Muscle layer of colon (tissue), 2 donors: ENCODE results near the gene FOXO4.

Experiments used
- H3K27ac ChIP-seq: one replicate; pipeline ENCODE4 v1.7.0; 2013; ENCODE audit warnings: low read depth, mild to moderate bottlenecking, low read length, moderate library complexity
- H3K27me3 ChIP-seq, 2 donors: one replicate each; pipeline ENCODE4 v1.7.0; 2013; ENCODE audit warnings: low read length in 2 of 2, mild to moderate bottlenecking in 2 of 2; ENCODE audit not compliant: insufficient read depth in 2 of 2, control insufficient read depth in 1 of 2
- H3K36me3 ChIP-seq: one replicate; pipeline ENCODE4 v1.7.0; 2013; ENCODE audit warnings: mild to moderate bottlenecking, low read length; ENCODE audit not compliant: insufficient read depth
- H3K4me1 ChIP-seq: one replicate; pipeline ENCODE4 v1.7.0; 2013; ENCODE audit warnings: mild to moderate bottlenecking, low read length; ENCODE audit not compliant: insufficient read depth
- H3K4me3 ChIP-seq, 2 donors: one replicate each; pipeline ENCODE4 v1.7.0; 2013; ENCODE audit warnings: low read length in 2 of 2, low read depth in 1 of 2, mild to moderate bottlenecking in 1 of 2, moderate library complexity in 1 of 2
- H3K9ac ChIP-seq: one replicate; pipeline ENCODE4 v1.7.0; 2013; ENCODE audit warnings: low read length
- H3K9me3 ChIP-seq: one replicate; pipeline ENCODE4 v1.7.0; 2013; ENCODE audit warnings: mild to moderate bottlenecking, low read length
- donor health status: abdominal sarcoma.
- donor health status: Adenocarcinoma of cecum.

Gene FOXO4

GRCh38 chrX:71117358-71117757 is 21.7 kb downstream of the FOXO4 start:
- Histone ChIP-seq H3K27ac (no peak overlapping the region), H3K4me1 (peaks cover 3% of the 10 kb centered on the region), H3K27me3 (no peaks in the 10 kb centered on the region), H3K9ac (no peak overlapping the region), H3K4me3 (no peak overlapping the region), H3K9me3 (no peaks in the 10 kb centered on the region), H3K36me3 (peaks cover 17% of the 10 kb centered on the region)

GRCh38 chrX:71118032-71118984 is 22.7 kb downstream of the FOXO4 start, which contains the start of gene MED12:
MED12 (plus strand) TSS chrX:71118596; CDS start chrX:71118755, 159 bp downstream.
- Histone ChIP-seq H3K27me3 (no peaks in the 10 kb centered on the region), H3K36me3 (peaks cover 18% of the 10 kb centered on the region), H3K4me1 (peaks cover 3% of the 10 kb centered on the region), H3K9me3 (no peaks in the 10 kb centered on the region), H3K9ac (peak within 1 kb of the TSS; percentile 49), H3K4me3 (peak within 1 kb of the TSS; percentile 17 to 72), H3K27ac (peak within 1 kb of the TSS; percentile 63)

DNA sequence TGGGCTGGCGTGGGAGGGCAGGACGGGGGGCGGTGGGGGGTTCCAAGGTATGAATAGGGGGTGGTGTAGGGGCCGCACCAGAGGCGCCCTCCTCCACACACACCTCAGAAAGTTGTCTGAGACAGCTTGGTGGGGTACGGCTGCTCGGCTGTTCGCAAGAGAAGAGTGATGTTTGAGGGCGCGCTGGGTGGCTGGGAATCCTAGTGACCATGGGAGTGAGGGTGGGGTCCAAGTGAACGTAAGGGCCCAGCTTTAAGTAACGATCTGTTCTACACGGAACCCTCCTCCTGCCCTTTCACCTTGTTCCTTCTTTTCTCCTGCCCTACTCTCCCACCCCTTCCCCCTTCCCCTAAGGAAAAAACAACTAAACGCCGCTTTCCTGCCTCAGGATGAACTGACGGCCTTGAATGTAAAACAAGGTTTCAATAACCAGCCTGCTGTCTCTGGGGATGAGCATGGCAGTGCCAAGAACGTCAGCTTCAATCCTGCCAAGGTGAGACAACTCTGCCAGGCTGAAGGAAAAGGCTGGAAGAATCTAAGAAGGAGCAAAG is 23.4 kb downstream of the FOXO4 start:
- Histone ChIP-seq H3K9me3 (no peaks in the 10 kb centered on the region), H3K4me1 (peaks cover 3% of the 10 kb centered on the region)

DNA sequence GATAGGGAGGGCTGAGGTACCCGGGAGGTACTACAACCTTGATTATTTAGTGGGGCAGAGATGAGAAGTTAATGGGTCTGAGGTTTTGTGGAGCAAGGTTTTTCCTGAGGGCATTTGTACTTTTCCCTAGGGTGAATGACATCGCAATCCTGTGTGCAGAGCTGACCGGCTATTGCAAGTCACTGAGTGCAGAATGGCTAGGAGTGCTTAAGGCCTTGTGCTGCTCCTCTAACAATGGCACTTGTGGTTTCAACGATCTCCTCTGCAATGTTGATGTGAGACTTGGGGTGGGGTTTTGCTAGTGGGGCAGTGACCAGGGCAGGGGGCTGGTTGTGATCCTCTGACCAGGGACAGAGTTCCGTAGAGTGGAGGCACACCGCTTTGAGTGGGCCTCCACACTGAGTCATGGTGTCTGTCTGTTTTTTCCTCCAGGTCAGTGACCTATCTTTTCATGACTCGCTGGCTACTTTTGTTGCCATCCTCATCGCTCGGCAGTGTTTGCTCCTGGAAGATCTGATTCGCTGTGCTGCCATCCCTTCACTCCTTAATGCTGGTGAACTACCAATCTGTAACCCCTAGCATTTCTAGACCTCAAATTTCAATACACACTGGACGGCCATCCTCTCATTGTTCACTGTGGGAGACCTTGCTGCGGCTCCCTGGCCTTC is 32.6 kb downstream of the FOXO4 start:
- peaks cover 0 to 5% of the 10 kb centered on the region in 2 donors for H3K27me3 ChIP-seq
- no peaks in the 10 kb centered on the region for H3K9me3 ChIP-seq
- H3K9ac ChIP-seq, result no peak overlapping the region
- no peaks in the 10 kb centered on the region for H3K4me1 ChIP-seq
- no peak overlapping the region for H3K27ac ChIP-seq
- H3K4me3 ChIP-seq, result no peak overlapping the region
- peaks cover 58% of the 10 kb centered on the region for H3K36me3 ChIP-seq

More for the DNA sequence above, 23.4 kb downstream of the FOXO4 start:
- Histone ChIP-seq H3K27me3 (no peaks in the 10 kb centered on the region), H3K9ac (peak overlapping the region; percentile 49), H3K36me3 (peaks cover 23% of the 10 kb centered on the region), H3K27ac (peak overlapping the region; percentile 12), H3K4me3 (peak overlapping the region; percentile 17 to 72)

DNA sequence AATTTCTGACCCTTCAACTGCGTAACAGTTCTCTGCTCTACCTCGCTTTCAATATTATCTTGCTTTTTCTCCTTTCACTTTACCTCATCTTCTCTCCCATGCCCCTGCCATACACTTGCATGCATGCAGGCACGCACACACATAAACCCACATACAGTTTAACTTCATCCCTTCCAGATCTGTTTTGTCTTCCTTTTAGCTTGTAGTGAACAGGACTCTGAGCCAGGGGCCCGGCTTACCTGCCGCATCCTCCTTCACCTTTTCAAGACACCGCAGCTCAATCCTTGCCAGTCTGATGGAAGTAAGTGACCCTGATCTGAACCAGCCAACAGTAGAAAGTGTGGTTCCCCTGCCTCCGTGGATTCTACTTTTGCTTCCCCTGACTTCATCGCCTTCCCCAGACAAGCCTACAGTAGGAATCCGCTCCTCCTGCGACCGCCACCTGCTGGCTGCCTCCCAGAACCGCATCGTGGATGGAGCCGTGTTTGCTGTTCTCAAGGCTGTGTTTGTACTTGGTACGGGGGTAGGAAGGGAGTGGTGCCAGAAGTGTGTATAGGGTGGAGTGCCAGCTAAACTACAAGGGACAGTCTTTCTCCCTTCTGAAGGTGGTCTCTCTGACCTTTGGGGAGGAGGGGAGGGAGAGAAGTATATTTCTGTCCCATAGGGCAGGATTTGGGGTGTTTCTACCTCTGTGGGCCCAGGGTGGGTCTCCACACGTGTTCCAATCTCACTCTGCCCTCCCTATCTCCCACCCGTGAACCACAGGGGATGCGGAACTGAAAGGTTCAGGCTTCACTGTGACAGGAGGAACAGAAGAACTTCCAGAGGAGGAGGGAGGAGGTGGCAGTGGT is 33.5 kb downstream of the FOXO4 start:
- peaks cover 52% of the 10 kb centered on the region for H3K36me3 ChIP-seq

DNA sequence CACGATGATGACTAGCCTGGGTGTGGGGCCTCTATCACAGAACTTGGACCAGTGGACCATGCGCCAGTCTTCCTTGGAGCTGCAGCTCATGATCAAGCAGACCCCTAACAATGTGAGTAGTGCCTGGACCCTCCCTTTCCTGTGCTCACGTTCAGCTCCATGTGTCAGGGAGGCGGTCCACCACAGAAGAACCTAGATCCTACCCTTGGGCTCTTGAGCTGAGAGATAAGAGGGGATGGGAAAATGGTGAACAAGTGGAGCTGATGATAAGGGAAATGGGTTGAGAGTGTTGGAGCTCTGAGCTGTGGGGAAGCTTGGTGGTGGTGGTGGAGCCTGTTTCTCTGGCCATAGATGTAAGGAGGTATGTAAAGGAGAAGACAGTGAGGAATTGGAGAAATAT is 35.9 kb downstream of the FOXO4 start:
- H3K4me1 ChIP-seq, result no peaks in the 10 kb centered on the region
- H3K9ac ChIP-seq, result no peak overlapping the region
- H3K9me3 ChIP-seq, result no peaks in the 10 kb centered on the region
- peaks cover 62% of the 10 kb centered on the region for H3K36me3 ChIP-seq
- peaks cover 0 to 10% of the 10 kb centered on the region in 2 donors for H3K27me3 ChIP-seq
- no peak overlapping the region for H3K4me3 ChIP-seq
- no peak overlapping the region for H3K27ac ChIP-seq

More for the DNA sequence above, 33.5 kb downstream of the FOXO4 start:
- peaks cover 0 to 5% of the 10 kb centered on the region in 2 donors for H3K27me3 ChIP-seq
- H3K4me3 ChIP-seq, result no peak overlapping the region
- H3K9ac ChIP-seq, result no peak overlapping the region
- no peak overlapping the region for H3K27ac ChIP-seq
- H3K9me3 ChIP-seq, result no peaks in the 10 kb centered on the region
- no peaks in the 10 kb centered on the region for H3K4me1 ChIP-seq

DNA sequence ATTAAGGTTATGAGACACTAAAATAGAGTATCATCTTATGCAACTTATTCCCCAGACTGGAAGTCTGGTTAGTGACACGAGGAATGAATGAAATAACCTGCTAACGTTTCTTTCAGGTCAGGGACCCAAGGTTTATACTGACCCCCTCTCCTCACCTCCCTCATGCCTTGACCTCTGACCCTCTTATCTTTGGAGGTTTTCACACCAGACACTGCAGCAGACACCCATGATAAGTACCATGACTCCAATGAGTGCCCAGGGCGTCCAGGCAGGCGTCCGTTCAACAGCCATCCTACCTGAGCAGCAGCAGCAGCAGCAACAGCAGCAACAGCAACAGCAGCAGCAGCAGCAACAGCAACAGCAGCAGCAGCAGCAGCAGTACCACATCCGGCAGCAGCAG is 44.8 kb downstream of the FOXO4 start:
- H3K27me3 ChIP-seq, result peaks cover 0 to 30% of the 10 kb centered on the region in 2 donors
- peaks cover 13% of the 10 kb centered on the region for H3K4me1 ChIP-seq
- H3K36me3 ChIP-seq, result peaks cover 21% of the 10 kb centered on the region
- no peak overlapping the region for H3K27ac ChIP-seq
- no peaks in the 10 kb centered on the region for H3K9me3 ChIP-seq
- no peak overlapping the region for H3K9ac ChIP-seq
- no peak overlapping the region for H3K4me3 ChIP-seq

GRCh38 chrX:71143508-71143907 is 47.9 kb downstream of the FOXO4 start:
- peaks cover 0 to 23% of the 10 kb centered on the region in 2 donors for H3K27me3 ChIP-seq
- no peak overlapping the region for H3K9ac ChIP-seq
- H3K4me1 ChIP-seq, result peaks cover 13% of the 10 kb centered on the region
- no peak overlapping the region for H3K27ac ChIP-seq
- no peaks in the 10 kb centered on the region for H3K9me3 ChIP-seq
- H3K36me3 ChIP-seq, result peaks cover 3% of the 10 kb centered on the region
- H3K4me3 ChIP-seq, result no peak overlapping the region

DNA sequence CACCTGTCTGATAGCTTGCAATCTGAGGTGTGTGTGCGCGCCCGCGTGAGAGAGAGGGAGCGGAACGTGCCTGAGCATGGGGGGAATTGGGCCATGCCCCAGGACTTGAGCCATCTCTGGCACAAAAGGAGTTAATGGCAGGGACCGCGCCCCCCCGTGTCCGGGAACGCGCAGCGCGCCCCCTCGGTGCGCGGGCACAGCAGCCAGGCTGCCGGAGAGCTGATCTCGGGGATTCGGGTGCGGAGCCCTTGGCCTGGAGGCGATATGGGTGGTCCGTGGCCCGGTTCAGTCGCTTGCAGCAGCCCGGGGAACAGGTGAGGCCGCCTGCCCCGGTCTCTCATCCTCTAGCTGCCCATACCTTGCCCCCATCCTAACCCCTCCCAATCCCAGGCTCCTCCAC is 49.0 kb downstream of the FOXO4 start, which contains the start of gene NLGN3:
NLGN3 (plus strand) TSS at position 191 of the 400 bp plus-strand sequence. CDS start 2,909 bp downstream, outside the sequence.
- peaks cover 0 to 23% of the 10 kb centered on the region in 2 donors for H3K27me3 ChIP-seq
- H3K4me3 ChIP-seq, result peak within 1 kb of the TSS in 1 of 2 donors; percentile 2
- H3K36me3 ChIP-seq, result peaks cover 3% of the 10 kb centered on the region
- H3K27ac ChIP-seq, result no peak within 1 kb of the TSS
- peaks cover 13% of the 10 kb centered on the region for H3K4me1 ChIP-seq
- H3K9me3 ChIP-seq, result no peaks in the 10 kb centered on the region
- H3K9ac ChIP-seq, result no peak within 1 kb of the TSS

- Histone ChIP-seq H3K9ac (no peak overlapping the region), H3K9me3 (no peaks in the 10 kb centered on the region), H3K4me1 (peaks cover 13% of the 10 kb centered on the region), H3K36me3 (no peaks in the 10 kb centered on the region), H3K27me3 (peaks cover 0 to 14% of the 10 kb centered on the region in 2 donors), H3K27ac (no peak overlapping the region), H3K4me3 (no peak overlapping the region)
These were observed 52.0 kb downstream of the FOXO4 start for GRCh38 chrX:71147496-71148277.
